HCEC 1CT (cell line): ENCODE data around the gene CEMIP.

ENCODE experiments used
- DNase-seq: peaks from one replicate; pipeline ENCODE4 v3.0.0-alpha.2; 2017

The CEMIP gene

GRCh38 chr15:80934761-80935221, 155.6 kb downstream of the CEMIP start:
- peak; percentile 20 for DNase-seq

- no peak for DNase-seq
Measured at GRCh38 chr15:80936288-80937078, 157.3 kb downstream of the CEMIP start.

- DNase-seq, result no peak
Measured at GRCh38 chr15:80937718-80938117, 158.5 kb downstream of the CEMIP start.

GRCh38 chr15:80939216-80939615, 160.0 kb downstream of the CEMIP start:
- no peak for DNase-seq

GRCh38 chr15:80940331-80940730, 161.2 kb downstream of the CEMIP start:
- DNase-seq, result no peak

GRCh38 chr15:80940851-80941250, 161.7 kb downstream of the CEMIP start:
- DNase-seq, result no peak

GRCh38 chr15:80942266-80942665, 163.1 kb downstream of the CEMIP start:
- no peak for DNase-seq

GRCh38 chr15:80942746-80943565, 163.8 kb downstream of the CEMIP start:
- DNase-seq, result no peak

- no peak for DNase-seq
Measured at GRCh38 chr15:80944818-80945217, 165.6 kb downstream of the CEMIP start.

GRCh38 chr15:80945605-80946004, 166.4 kb downstream of the CEMIP start:
- no peak for DNase-seq

GRCh38 chr15:80946576-80946975, 167.4 kb downstream of the CEMIP start:
- no peak for DNase-seq

- DNase-seq, result no peak
Measured at GRCh38 chr15:80948651-80949292, 169.6 kb downstream of the CEMIP start.

- DNase-seq, result no peak
Measured at GRCh38 chr15:80949756-80950155, 170.6 kb downstream of the CEMIP start.

GRCh38 chr15:80950291-80951078, 171.3 kb downstream of the CEMIP start:
- DNase-seq, result no peak

GRCh38 chr15:80951941-80952340, 172.8 kb downstream of the CEMIP start:
- DNase-seq, result no peak

GRCh38 chr15:80953001-80953952, 174.1 kb downstream of the CEMIP start:
- DNase-seq, result no peak

- DNase-seq, result no peak
Measured at GRCh38 chr15:80953953-80954778, 175.0 kb downstream of the CEMIP start.

GRCh38 chr15:80955571-80956452, 176.6 kb downstream of the CEMIP start:
- peak; percentile 80 for DNase-seq

- no peak for DNase-seq
Measured at GRCh38 chr15:80957556-80957955, 178.4 kb downstream of the CEMIP start.
